ENCODE results near the gene CKAP2. TPM values are rescaled to one million over a fixed set of nuclear protein-coding genes. Genes with fewer than 3 reads are reported as not detected.

The CKAP2 gene
- total and polyA plus RNA-seq, 4 donors, result 2.4 to 40.9 (median 2.8) TPM

- peak; percentile 53 for DNase-seq (ENCODE audit: low spot score)
- peak overlapping the region; percentile 81 to 99 (median 83) for H3K4me3 ChIP-seq (ENCODE audit: low read depth in 1 of 3, low read length in 3 of 3)
- H3K36me3 ChIP-seq (ENCODE audit: control insufficient read depth in 4 of 4, insufficient read depth in 3 of 4, low read depth in 1 of 4, low read length in 3 of 4), result no peaks in the 10 kb centered on the region
- no peaks in the 10 kb centered on the region for H3K27me3 ChIP-seq (ENCODE audit: control insufficient read depth in 4 of 4, insufficient read depth in 4 of 4, low read length in 3 of 4)
- peak overlapping the region in 1 of 2 donors; percentile 85 for H3K27ac ChIP-seq (ENCODE audit: low read depth in 1 of 2, low read length in 2 of 2)
- peak overlapping the region; percentile 1 to 55 for H3K9ac ChIP-seq (ENCODE audit: low read depth in 1 of 2, low read length in 2 of 2)
- peaks cover 0 to 23% (median 17%) of the 10 kb centered on the region in 4 donors for H3K4me1 ChIP-seq (ENCODE audit: control insufficient read depth in 4 of 4, insufficient read depth in 4 of 4, low read length in 3 of 4)
- 26% methylated on average over 8 of the region's 8 CpGs for WGBS
- H3K9me3 ChIP-seq (ENCODE audit: control insufficient read depth in 4 of 4, low read length in 3 of 4), result no peaks in the 10 kb centered on the region
- TF ChIP-seq SP1 (IDR thresholded peaks at IDR 0.05) (no peak), ATF3 (IDR thresholded peaks at IDR 0.05) (no peak), HNF4G (IDR thresholded peaks at IDR 0.05) (no peak), EGR1 (IDR thresholded peaks at IDR 0.05; ENCODE audit: low read depth in 2 of 2) (no peak), TAF1 (conservative IDR thresholded peaks at IDR 0.05) (no peak), MAX (IDR thresholded peaks at IDR 0.05) (no peak), RXRA (IDR thresholded peaks at IDR 0.05) (no peak), FOXA2 (IDR thresholded peaks at IDR 0.05) (no peak), NR2F2 (IDR thresholded peaks at IDR 0.05) (no peak)
Measured at GRCh38 chr13:52454459-52454819, 839 bp upstream of the CKAP2 start.

- H3K27ac ChIP-seq (ENCODE audit: low read depth in 1 of 2, low read length in 2 of 2), result peak overlapping the region; percentile 66 to 85
- WGBS, result under 1% methylated on average over 37 of the region's 37 CpGs
- TF ChIP-seq YY1 (IDR thresholded peaks at IDR 0.05), result no peak
- TF ChIP-seq EGR1 (IDR thresholded peaks at IDR 0.05; ENCODE audit: low read depth in 2 of 2), result no peak
- no peak for TF ChIP-seq RAD21 (IDR thresholded peaks at IDR 0.05)
- H3K27me3 ChIP-seq (ENCODE audit: control insufficient read depth in 4 of 4, insufficient read depth in 4 of 4, low read length in 3 of 4), result no peaks in the 10 kb centered on the region
- H3K9me3 ChIP-seq (ENCODE audit: control insufficient read depth in 4 of 4, low read length in 3 of 4), result no peaks in the 10 kb centered on the region
- peak; percentile 85 for DNase-seq (ENCODE audit: low spot score)
- peak overlapping the region; percentile 81 to 99 (median 83) for H3K4me3 ChIP-seq (ENCODE audit: low read depth in 1 of 3, low read length in 3 of 3)
- H3K4me1 ChIP-seq (ENCODE audit: control insufficient read depth in 4 of 4, insufficient read depth in 4 of 4, low read length in 3 of 4), result peaks cover 0 to 22% (median 16%) of the 10 kb centered on the region in 4 donors
- peak overlapping the region; percentile 1 to 80 for H3K9ac ChIP-seq (ENCODE audit: low read depth in 1 of 2, low read length in 2 of 2)
- no peaks in the 10 kb centered on the region for H3K36me3 ChIP-seq (ENCODE audit: control insufficient read depth in 4 of 4, insufficient read depth in 3 of 4, low read depth in 1 of 4, low read length in 3 of 4)
Measured at GRCh38 chr13:52455677-52456041, 381 bp downstream of the CKAP2 start.

GRCh38 chr13:52459668-52460067 lies 4.4 kb downstream of the CKAP2 start:
- no peaks in the 10 kb centered on the region for H3K27me3 ChIP-seq (ENCODE audit: control insufficient read depth in 4 of 4, insufficient read depth in 4 of 4, low read length in 3 of 4)
- H3K36me3 ChIP-seq (ENCODE audit: control insufficient read depth in 4 of 4, insufficient read depth in 3 of 4, low read depth in 1 of 4, low read length in 3 of 4), result peaks cover 0 to 10% (median 2%) of the 10 kb centered on the region in 4 donors
- H3K4me3 ChIP-seq (ENCODE audit: low read depth in 1 of 3, low read length in 3 of 3), result no peak overlapping the region
- peaks cover 0 to 13% (median 11%) of the 10 kb centered on the region in 4 donors for H3K4me1 ChIP-seq (ENCODE audit: control insufficient read depth in 4 of 4, insufficient read depth in 4 of 4, low read length in 3 of 4)
- TF ChIP-seq NR2F2 (IDR thresholded peaks at IDR 0.05) (no peak), REST (IDR thresholded peaks at IDR 0.05) (no peak), HNF4G (IDR thresholded peaks at IDR 0.05) (no peak), JUND (IDR thresholded peaks at IDR 0.05) (no peak), TAF1 (conservative IDR thresholded peaks at IDR 0.05) (no peak), ATF3 (IDR thresholded peaks at IDR 0.05) (no peak), HNF4A (conservative IDR thresholded peaks at IDR 0.05) (no peak), CTCF (IDR thresholded peaks at IDR 0.05; ENCODE audit: low read depth, low read length, missing input control) (no peak), FOXA2 (IDR thresholded peaks at IDR 0.05) (no peak), GABPA (IDR thresholded peaks at IDR 0.05 in 1 of 2, conservative IDR thresholded peaks at IDR 0.05 in 1 of 2) (no peak), ZBTB33 (IDR thresholded peaks at IDR 0.05) (no peak), EGR1 (IDR thresholded peaks at IDR 0.05; ENCODE audit: low read depth in 2 of 2) (no peak), MAX (IDR thresholded peaks at IDR 0.05) (no peak), RXRA (IDR thresholded peaks at IDR 0.05) (no peak), FOXA1 (IDR thresholded peaks at IDR 0.05) (no peak), YY1 (IDR thresholded peaks at IDR 0.05) (no peak), SP1 (IDR thresholded peaks at IDR 0.05) (no peak)
- WGBS, result 93% methylated on average over 6 of the region's 6 CpGs
- H3K9me3 ChIP-seq (ENCODE audit: control insufficient read depth in 4 of 4, low read length in 3 of 4), result no peaks in the 10 kb centered on the region
- no peak overlapping the region for H3K9ac ChIP-seq (ENCODE audit: low read depth in 1 of 2, low read length in 2 of 2)
- H3K27ac ChIP-seq (ENCODE audit: low read depth in 1 of 2, low read length in 2 of 2), result no peak overlapping the region
- no peak for DNase-seq (ENCODE audit: low spot score)
